Measurements from ENCODE around the gene DMXL1.
"Not testable (repeated sequence)": the region's sequence is repeated elsewhere in the genome, so short reads cannot be mapped to it uniquely, and the experiment has no call there.

Gene DMXL1

DNA sequence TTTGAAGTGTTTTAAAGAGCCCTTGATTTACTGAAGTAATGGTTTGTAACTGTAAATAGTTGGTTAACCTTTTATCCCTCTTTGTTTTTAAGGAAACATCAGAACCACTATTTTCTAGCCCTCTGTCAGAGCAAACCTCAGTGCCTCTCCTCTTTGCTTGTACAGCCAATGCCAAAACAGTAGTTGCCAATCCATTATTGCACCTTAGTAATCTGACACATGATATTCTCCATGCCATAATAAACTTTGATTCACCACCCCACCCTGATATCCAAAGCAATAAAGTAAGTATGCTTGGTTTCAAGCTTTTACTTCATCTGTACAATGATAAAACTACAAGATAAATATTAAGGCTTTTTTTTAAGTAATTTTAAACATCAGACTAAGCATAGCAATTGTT lies 100.8 kb downstream of the DMXL1 start:
- no peak for DNase-seq (ENCODE audit: low spot score)
- TF ChIP-seq CTCF (IDR thresholded peaks at IDR 0.05; ENCODE audit: extremely low read depth, missing control alignments), result no peak

DNA sequence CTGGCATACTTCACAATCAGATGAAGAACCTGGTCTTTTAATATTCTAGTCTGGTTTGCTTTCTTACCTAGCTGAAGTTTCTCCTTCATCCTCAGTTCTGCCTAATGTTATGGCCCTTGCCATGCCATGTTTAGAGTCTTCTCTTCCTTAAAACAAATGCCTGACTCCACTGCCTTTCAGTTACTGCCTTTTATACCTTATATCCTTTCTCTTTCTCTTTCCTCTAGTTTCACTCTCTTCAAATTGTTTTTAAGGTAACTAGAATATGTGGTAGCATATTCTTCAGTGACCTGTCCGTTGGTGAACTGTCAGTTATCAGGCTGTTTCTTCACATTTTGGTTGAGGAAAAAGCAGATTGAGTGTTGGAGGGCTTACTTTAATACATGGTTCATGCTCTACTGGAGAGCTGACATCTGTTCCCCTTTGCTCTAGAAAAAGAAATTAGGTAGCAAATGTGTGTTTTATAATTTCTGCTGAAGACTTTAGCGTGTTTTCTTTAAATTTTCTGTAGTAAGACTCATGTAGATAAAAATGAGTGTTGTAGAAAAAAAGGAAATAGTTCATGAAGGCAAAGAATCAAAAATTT lies 103.8 kb downstream of the DMXL1 start:
- no peak for DNase-seq (ENCODE audit: low spot score)
- no peak for TF ChIP-seq CTCF (IDR thresholded peaks at IDR 0.05; ENCODE audit: extremely low read depth, missing control alignments)

DNA sequence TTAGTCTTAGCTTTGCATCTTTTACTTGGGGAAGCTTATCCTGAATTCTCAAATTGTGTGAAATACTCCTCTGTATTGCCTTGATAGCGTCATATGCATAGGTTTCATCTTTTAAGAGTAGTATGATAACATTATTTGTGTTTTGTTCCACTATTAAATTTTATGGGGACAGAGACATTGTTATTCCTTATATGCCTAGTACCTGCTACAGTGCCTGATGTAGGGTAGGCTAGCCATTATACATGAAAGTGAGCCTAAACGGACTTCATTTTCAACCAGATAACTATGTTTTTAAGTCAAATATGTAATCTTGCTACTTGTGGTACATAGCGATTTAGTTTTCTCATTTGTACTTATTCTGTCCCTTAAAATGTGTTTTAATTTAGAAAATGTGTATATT lies 105.9 kb downstream of the DMXL1 start:
- no peak for TF ChIP-seq CTCF (IDR thresholded peaks at IDR 0.05; ENCODE audit: extremely low read depth, missing control alignments)
- no peak for DNase-seq (ENCODE audit: low spot score)

GRCh38 chr5:119177226-119177625 lies 106.3 kb downstream of the DMXL1 start:
- TF ChIP-seq CTCF (IDR thresholded peaks at IDR 0.05; ENCODE audit: extremely low read depth, missing control alignments), result no peak
- DNase-seq (ENCODE audit: low spot score), result no peak

GRCh38 chr5:119178435-119178834 lies 107.5 kb downstream of the DMXL1 start:
- TF ChIP-seq CTCF (IDR thresholded peaks at IDR 0.05; ENCODE audit: extremely low read depth, missing control alignments), result no peak
- DNase-seq (ENCODE audit: low spot score), result no peak

- TF ChIP-seq CTCF (IDR thresholded peaks at IDR 0.05; ENCODE audit: extremely low read depth, missing control alignments), result no peak
- DNase-seq (ENCODE audit: low spot score), result no peak
These were observed 109.2 kb downstream of the DMXL1 start for GRCh38 chr5:119179857-119180641.

DNA sequence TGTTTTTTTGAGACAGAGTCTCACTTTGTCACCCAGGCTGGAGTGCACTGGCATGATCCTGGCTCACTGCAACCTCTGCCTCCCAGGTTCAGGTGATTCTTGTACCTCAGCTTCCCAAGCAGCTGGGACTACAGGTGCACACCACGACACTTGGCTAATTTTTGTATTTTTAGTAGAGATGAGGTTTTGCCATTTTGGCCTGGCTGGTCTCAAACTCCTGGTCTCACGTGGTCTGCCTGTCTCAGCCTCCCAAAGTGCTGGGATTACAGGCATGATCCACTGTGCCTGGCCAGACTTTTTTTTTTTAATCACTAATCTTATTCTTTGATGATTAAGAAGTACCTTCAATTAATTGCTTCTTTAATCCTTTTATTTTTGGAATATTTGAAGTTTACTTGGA lies 114.6 kb downstream of the DMXL1 start:
- DNase-seq (ENCODE audit: low spot score), result not testable (repeated sequence)

Measured in GM20000 (cell line).